GM12878 (cell line): ENCODE data around the gene ZNF408. TPM values are rescaled to one million over a fixed set of nuclear protein-coding genes. Genes with fewer than 3 reads are reported as not detected.

Experiments used
- ATAC-seq: fragments of 200-7000 bp; cut with Tn5 transposase; 3 replicates; pipeline ENCODE4 v1.9.1; 2020; ENCODE audit warnings: mild to moderate bottlenecking, moderate library complexity
- BruUV-seq: library from RNA; stranded (reverse); fragments of 400-500 nt; replicated peaks from 2 replicates; lab custom pipeline; 2021; lab: Mats Ljungman, UMichigan
- CTCF ChIA-PET: fragments of 300-600 bp; sonication (Branson Sonifier 250); formaldehyde crosslinking; extraction: SDS; loops from one replicate; lab custom pipeline; 2021; ENCODE audit warnings: inconsistent platforms; lab: Yijun Ruan, JAX
- POLR2A ChIA-PET: fragments of 350-600 bp; formaldehyde crosslinking; extraction: SDS; loops from one replicate; lab custom pipeline; 2021; ENCODE audit warnings: inconsistent platforms; lab: Charles Lee
- RAD21 ChIA-PET: fragments of 300-600 bp; sonication (Branson Sonifier 250); formaldehyde crosslinking; loops from one replicate; lab custom pipeline; 2023; ENCODE audit warnings: antibody characterized with exemption; ENCODE audit not compliant: unreplicated experiment; lab: Charles Lee
- SMC1A ChIA-PET: fragments of 300-600 bp; sonication (Branson Sonifier 250); formaldehyde crosslinking; loops from one replicate; lab custom pipeline; 2023; ENCODE audit not compliant: unreplicated experiment, uncharacterized antibody; lab: Charles Lee
- DNase-seq: peaks from one replicate; pipeline ENCODE4 v3.0.0-alpha.2; 2011; ENCODE audit warnings: low read depth, low spot score
- FAIRE-seq: peaks from 3 replicates; lab custom pipeline; 2011; peaks lifted over from hg19 to GRCh38; lab: Jason Lieb, UNC
- H2AFZ ChIP-seq: 2 replicates; pipeline ENCODE4 v1.6.0; 2011; ENCODE audit warnings: low read depth, low read length, control low read depth; ENCODE audit not compliant: control insufficient read depth
- H3K27ac ChIP-seq: 2 replicates; pipeline ENCODE4 v1.5.1; 2011; ENCODE audit warnings: control low read depth; ENCODE audit not compliant: control insufficient read depth, insufficient read depth
- H3K27me3 ChIP-seq, 2 experiments: replicated peaks in 1 of 2; 2 replicates each; pipeline versions ENCODE4 v1.6.0 to v1.6.1; 2011; ENCODE audit warnings: low read length in 1 of 2; ENCODE audit not compliant: control insufficient read depth in 2 of 2, insufficient read depth in 2 of 2
- H3K36me3 ChIP-seq, 2 experiments: 2 replicates each; pipeline ENCODE4 v1.5.1; 2011; ENCODE audit warnings: low read length in 1 of 2; ENCODE audit not compliant: control insufficient read depth in 2 of 2, insufficient read depth in 2 of 2
- H3K4me1 ChIP-seq: 2 replicates; pipeline ENCODE4 v1.6.1; 2011; ENCODE audit warnings: mild to moderate bottlenecking, low read length, moderate library complexity, mixed read lengths; ENCODE audit not compliant: control insufficient read depth, insufficient read depth
- H3K4me2 ChIP-seq: 2 replicates; pipeline ENCODE4 v1.6.0; 2011; ENCODE audit warnings: control low read depth; ENCODE audit not compliant: control insufficient read depth, insufficient read depth
- H3K4me3 ChIP-seq: fragments of 200-600 bp; sonication (generic); 2 replicates; pipeline ENCODE4 v1.5.1; 2016
- H3K79me2 ChIP-seq: 2 replicates; pipeline ENCODE4 v1.6.0; 2011; ENCODE audit warnings: low read length; ENCODE audit not compliant: control insufficient read depth, insufficient read depth
- H3K9ac ChIP-seq: 2 replicates; pipeline ENCODE4 v1.8.0; 2011; ENCODE audit warnings: low read length, control low read depth, mixed read lengths; ENCODE audit not compliant: control insufficient read depth, insufficient read depth
- H3K9me3 ChIP-seq: replicated peaks from 3 replicates; pipeline ENCODE4 v1.5.1; 2011; ENCODE audit warnings: mild to moderate bottlenecking, low read length; ENCODE audit not compliant: control insufficient read depth, insufficient read depth
- H4K20me1 ChIP-seq: 2 replicates; pipeline ENCODE4 v1.6.0; 2011; ENCODE audit not compliant: control insufficient read depth, insufficient read depth
- CREB1 ChIP-seq: IDR thresholded peaks from 2 replicates; pipeline ENCODE4 v1.6.1; 2012; ENCODE audit warnings: low read depth, mild to moderate bottlenecking, inconsistent platforms
- EP300 ChIP-seq, 2 experiments: fragments of 150-350 bp in 1 of 2; IDR thresholded peaks; 2 replicates each; pipeline ENCODE4 v1.6.1; 2011 to 2012; ENCODE audit warnings: low read depth in 2 of 2, low read length in 2 of 2, borderline replicate concordance in 1 of 2, improper control_type of control experiment in 1 of 2, inconsistent platforms in 1 of 2; ENCODE audit not compliant: control insufficient read depth in 1 of 2
- FOXM1 ChIP-seq: IDR thresholded peaks from 2 replicates; pipeline ENCODE4 v1.6.1; 2012; ENCODE audit warnings: low read depth, mild to moderate bottlenecking, inconsistent platforms, low read length, moderate library complexity
- KLF5 ChIP-seq: fragments of 450-650 bp; IDR thresholded peaks from 2 replicates; pipeline ENCODE4 v1.6.1; 2014; ENCODE audit warnings: mild to moderate bottlenecking; ENCODE audit not compliant: partially characterized antibody
- MEF2A ChIP-seq: IDR thresholded peaks from 2 replicates; pipeline ENCODE4 v1.6.1; 2011; ENCODE audit warnings: low read depth, mild to moderate bottlenecking, low read length, moderate library complexity; ENCODE audit not compliant: insufficient read depth
- PAX8 ChIP-seq: fragments of 450-650 bp; IDR thresholded peaks from 2 replicates; pipeline ENCODE4 v1.6.1; 2017; ENCODE audit warnings: mild to moderate bottlenecking, moderate library complexity
- POLR2AphosphoS2 ChIP-seq: IDR thresholded peaks from 2 replicates; pipeline ENCODE4 v1.6.1; 2011; ENCODE audit warnings: low read depth, mild to moderate bottlenecking, low read length, improper control_type of control experiment, moderate library complexity
- RAD51 ChIP-seq: fragments of 450-650 bp; IDR thresholded peaks from 2 replicates; pipeline ENCODE4 v1.6.1; 2016; ENCODE audit warnings: moderate library complexity, mild to moderate bottlenecking, inconsistent platforms
- RELA ChIP-seq: fragments of 450-650 bp; IDR thresholded peaks from 2 replicates; pipeline ENCODE4 v1.8.0; 2014; ENCODE audit warnings: borderline replicate concordance; ENCODE audit not compliant: partially characterized antibody
- SMAD5 ChIP-seq: IDR thresholded peaks from 2 replicates; pipeline ENCODE4 v1.6.1; 2016; ENCODE audit warnings: antibody characterized with exemption, low read depth
- SRF ChIP-seq, 2 experiments: IDR thresholded peaks; 2 replicates each; pipeline ENCODE4 v1.6.1; 2011; ENCODE audit warnings: low read depth in 2 of 2, low read length in 2 of 2, mild to moderate bottlenecking in 1 of 2, moderate library complexity in 1 of 2
- STAT3 ChIP-seq: IDR thresholded peaks from 2 replicates; pipeline ENCODE4 v1.6.1; 2011; ENCODE audit warnings: low read depth, low read length, improper control_type of control experiment
- TCF7 ChIP-seq: IDR thresholded peaks from 2 replicates; pipeline ENCODE4 v1.6.1; 2014; ENCODE audit warnings: antibody characterized with exemption, borderline replicate concordance
- ZBED1 ChIP-seq: IDR thresholded peaks from 2 replicates; pipeline ENCODE4 v1.6.1; 2016; ENCODE audit warnings: borderline replicate concordance
- ZNF24 ChIP-seq: fragments of 450-650 bp; IDR thresholded peaks from 2 replicates; pipeline ENCODE4 v1.6.1; 2017; ENCODE audit warnings: antibody characterized with exemption, mild to moderate bottlenecking
- WGBS: methylation state at CpG from one replicate; pipeline ENCODE4 v1.1.6; 2016; ENCODE audit warnings: low lambda C conversion rate; ENCODE audit not compliant: insufficient replicate concordance, insufficient coverage; ENCODE audit errors: missing lambda C conversion rate; 5-methylcytosine and 5-hydroxymethylcytosine counted together
- in situ Hi-C: fragments of 300-500 bp; cut with MboI; formaldehyde crosslinking; loops from 9 replicates; pipeline ENCODE4 v1.14.3; 2018; ENCODE audit warnings: mixed read lengths
- intact Hi-C: fragments of 100-400 bp; cut with micrococcal nuclease; formaldehyde crosslinking; loops from one replicate; pipeline ENCODE4 v1.14.2; 2022; ENCODE audit not compliant: unreplicated experiment
- polyA plus RNA-seq, 11 experiments: library from polyadenylated mRNA; depleted of rRNA in 4 of 11; unstranded in 6 of 11; stranded (reverse) in 5 of 11; fragments of >200 nt; fragmentation: Nextera tagmentation in 4 of 11; fragmentation: Illumina TruSeq in 1 of 11; extraction: Ambion mirVana in 4 of 11; extraction: Trizol in 1 of 11; gene quantifications; 1 replicate in 1 of 11; 2 replicates in 10 of 11; pipeline versions ENCODE4 v1.2.1 to v1.2.3, GENCODE V29; 2011 to 2016; ENCODE audit warnings: inconsistent platforms in 2 of 11, missing spikeins in 2 of 11, low read depth in 1 of 11
- total RNA-seq, 4 experiments: library from RNA; depleted of rRNA in 3 of 4; stranded (reverse); fragments of >200 nt in 3 of 4; fragmentation: Illumina TruSeq in 1 of 4; extraction: Trizol in 1 of 4; gene quantifications; 2 replicates each; pipeline versions ENCODE4 v1.2.1 to v1.2.3, GENCODE V29; 2013 to 2021
- TF ChIP-seq, protein P1 (sequence below): fragments of 450-650 bp; IDR thresholded peaks from 2 replicates; pipeline ENCODE4 v1.6.1; 2017; ENCODE audit warnings: borderline replicate concordance
- TF ChIP-seq, protein P2 (sequence below): fragments of 150-350 bp; IDR thresholded peaks from 2 replicates; pipeline ENCODE4 v1.6.1; 2014; ENCODE audit warnings: mild to moderate bottlenecking, low read depth, low read length
- TF ChIP-seq, protein P3 (sequence below): IDR thresholded peaks from 2 replicates; pipeline ENCODE4 v1.6.1; 2012; ENCODE audit warnings: mild to moderate bottlenecking, low read depth, low read length

Gene ZNF408
- total and polyA plus RNA-seq, 10 of the 15 experiments (the other 5 are each of a cell fraction or from before 2014, with no cell fraction given), result 0.19 to 11.3 (median 7.2) TPM

DNA sequence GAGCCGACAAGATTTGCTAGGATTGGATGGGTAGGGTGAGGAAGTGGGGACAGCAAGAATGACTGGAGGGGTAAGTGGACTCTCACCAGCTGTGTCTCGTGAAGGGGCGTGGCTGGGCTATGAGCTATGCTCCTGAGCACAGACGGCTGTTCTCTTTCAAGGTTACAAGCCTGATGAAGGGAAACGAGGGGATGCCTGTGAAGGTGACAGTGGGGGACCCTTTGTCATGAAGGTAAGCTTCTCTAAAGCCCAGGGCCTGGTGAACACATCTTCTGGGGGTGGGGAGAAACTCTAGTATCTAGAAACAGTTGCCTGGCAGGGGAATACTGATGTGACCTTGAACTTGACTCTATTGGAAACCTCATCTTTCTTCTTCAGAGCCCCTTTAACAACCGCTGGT, 38.1 kb downstream of the ZNF408 start:
- intact Hi-C loops, result no loop called here
- RAD21 ChIA-PET, result no interaction called here
- H3K27ac ChIP-seq, result no peak overlapping the region
- peaks cover 8 to 16% of the 10 kb centered on the region in 2 experiments; a peak in 3 of 4 replicates for H3K36me3 ChIP-seq
- SMC1A ChIA-PET, result no interaction called here
- H3K4me1 ChIP-seq, result no peaks in the 10 kb centered on the region
- no peaks in the 10 kb centered on the region for H4K20me1 ChIP-seq
- WGBS, result 75% methylated on average over 6 of the region's 6 CpGs
- no peak for FAIRE-seq
- CTCF ChIA-PET, result no interaction called here
- no peaks in the 10 kb centered on the region for H3K9me3 ChIP-seq
- H2AFZ ChIP-seq, result no peak overlapping the region
- H3K79me2 ChIP-seq, result no peaks in the 10 kb centered on the region
- H3K4me2 ChIP-seq, result no peak overlapping the region
- no peaks in the 10 kb centered on the region for H3K27me3 ChIP-seq
- no TSS peak for BruUV-seq
- POLR2A ChIA-PET, result no interaction called here
- no peak for DNase-seq
- in situ Hi-C loops, result no loop called here
- H3K4me3 ChIP-seq, result no peak overlapping the region
- no peak; the same call in 2 of the 3 replicates for ATAC-seq
- H3K9ac ChIP-seq, result no peak overlapping the region
- TF ChIP-seq KLF5, result no peak
- no peak for TF ChIP-seq RAD51
- no peak for TF ChIP-seq MEF2A
- TF ChIP-seq, protein P1, sequence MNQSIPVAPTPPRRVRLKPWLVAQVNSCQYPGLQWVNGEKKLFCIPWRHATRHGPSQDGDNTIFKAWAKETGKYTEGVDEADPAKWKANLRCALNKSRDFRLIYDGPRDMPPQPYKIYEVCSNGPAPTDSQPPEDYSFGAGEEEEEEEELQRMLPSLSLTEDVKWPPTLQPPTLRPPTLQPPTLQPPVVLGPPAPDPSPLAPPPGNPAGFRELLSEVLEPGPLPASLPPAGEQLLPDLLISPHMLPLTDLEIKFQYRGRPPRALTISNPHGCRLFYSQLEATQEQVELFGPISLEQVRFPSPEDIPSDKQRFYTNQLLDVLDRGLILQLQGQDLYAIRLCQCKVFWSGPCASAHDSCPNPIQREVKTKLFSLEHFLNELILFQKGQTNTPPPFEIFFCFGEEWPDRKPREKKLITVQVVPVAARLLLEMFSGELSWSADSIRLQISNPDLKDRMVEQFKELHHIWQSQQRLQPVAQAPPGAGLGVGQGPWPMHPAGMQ, result no peak
- no peak for TF ChIP-seq PAX8
- TF ChIP-seq SMAD5, result no peak
- TF ChIP-seq TCF7, result no peak
- no peak for TF ChIP-seq SRF (IDR thresholded peaks at IDR 0.05; ENCODE audit: low read depth in 2 of 2, low read length in 2 of 2)
- TF ChIP-seq, protein P2, sequence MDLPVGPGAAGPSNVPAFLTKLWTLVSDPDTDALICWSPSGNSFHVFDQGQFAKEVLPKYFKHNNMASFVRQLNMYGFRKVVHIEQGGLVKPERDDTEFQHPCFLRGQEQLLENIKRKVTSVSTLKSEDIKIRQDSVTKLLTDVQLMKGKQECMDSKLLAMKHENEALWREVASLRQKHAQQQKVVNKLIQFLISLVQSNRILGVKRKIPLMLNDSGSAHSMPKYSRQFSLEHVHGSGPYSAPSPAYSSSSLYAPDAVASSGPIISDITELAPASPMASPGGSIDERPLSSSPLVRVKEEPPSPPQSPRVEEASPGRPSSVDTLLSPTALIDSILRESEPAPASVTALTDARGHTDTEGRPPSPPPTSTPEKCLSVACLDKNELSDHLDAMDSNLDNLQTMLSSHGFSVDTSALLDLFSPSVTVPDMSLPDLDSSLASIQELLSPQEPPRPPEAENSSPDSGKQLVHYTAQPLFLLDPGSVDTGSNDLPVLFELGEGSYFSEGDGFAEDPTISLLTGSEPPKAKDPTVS, result no peak
- TF ChIP-seq STAT3, result no peak
- TF ChIP-seq RELA, result no peak
- no peak for TF ChIP-seq ZBED1
- TF ChIP-seq, protein P3, sequence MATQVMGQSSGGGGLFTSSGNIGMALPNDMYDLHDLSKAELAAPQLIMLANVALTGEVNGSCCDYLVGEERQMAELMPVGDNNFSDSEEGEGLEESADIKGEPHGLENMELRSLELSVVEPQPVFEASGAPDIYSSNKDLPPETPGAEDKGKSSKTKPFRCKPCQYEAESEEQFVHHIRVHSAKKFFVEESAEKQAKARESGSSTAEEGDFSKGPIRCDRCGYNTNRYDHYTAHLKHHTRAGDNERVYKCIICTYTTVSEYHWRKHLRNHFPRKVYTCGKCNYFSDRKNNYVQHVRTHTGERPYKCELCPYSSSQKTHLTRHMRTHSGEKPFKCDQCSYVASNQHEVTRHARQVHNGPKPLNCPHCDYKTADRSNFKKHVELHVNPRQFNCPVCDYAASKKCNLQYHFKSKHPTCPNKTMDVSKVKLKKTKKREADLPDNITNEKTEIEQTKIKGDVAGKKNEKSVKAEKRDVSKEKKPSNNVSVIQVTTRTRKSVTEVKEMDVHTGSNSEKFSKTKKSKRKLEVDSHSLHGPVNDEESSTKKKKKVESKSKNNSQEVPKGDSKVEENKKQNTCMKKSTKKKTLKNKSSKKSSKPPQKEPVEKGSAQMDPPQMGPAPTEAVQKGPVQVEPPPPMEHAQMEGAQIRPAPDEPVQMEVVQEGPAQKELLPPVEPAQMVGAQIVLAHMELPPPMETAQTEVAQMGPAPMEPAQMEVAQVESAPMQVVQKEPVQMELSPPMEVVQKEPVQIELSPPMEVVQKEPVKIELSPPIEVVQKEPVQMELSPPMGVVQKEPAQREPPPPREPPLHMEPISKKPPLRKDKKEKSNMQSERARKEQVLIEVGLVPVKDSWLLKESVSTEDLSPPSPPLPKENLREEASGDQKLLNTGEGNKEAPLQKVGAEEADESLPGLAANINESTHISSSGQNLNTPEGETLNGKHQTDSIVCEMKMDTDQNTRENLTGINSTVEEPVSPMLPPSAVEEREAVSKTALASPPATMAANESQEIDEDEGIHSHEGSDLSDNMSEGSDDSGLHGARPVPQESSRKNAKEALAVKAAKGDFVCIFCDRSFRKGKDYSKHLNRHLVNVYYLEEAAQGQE, result no peak
- no peak for TF ChIP-seq CREB1
- no peak for TF ChIP-seq FOXM1
- no peak for TF ChIP-seq POLR2AphosphoS2
- no peak for TF ChIP-seq EP300 (IDR thresholded peaks at IDR 0.05; ENCODE audit: borderline replicate concordance in 1 of 2, control insufficient read depth in 1 of 2, low read depth in 2 of 2, low read length in 2 of 2)
- TF ChIP-seq ZNF24, result no peak
